Middle frontal gyrus (tissue), 1 donor: Measurements from ENCODE around the gene ZCCHC17.
"Not testable (repeated sequence)": the region's sequence is repeated elsewhere in the genome, so short reads cannot be mapped to it uniquely, and the experiment has no call there.

Experiments used
- DNase-seq: peaks from one replicate; pipeline ENCODE4 v3.0.0-alpha.2; 2015; ENCODE audit warnings: low spot score; ENCODE audit errors: extremely low spot score

The ZCCHC17 gene

GRCh38 chr1:31368611-31369107, 71.8 kb downstream of the ZCCHC17 start:
- DNase-seq: no peak

- DNase-seq: no peak
Observed at GRCh38 chr1:31370021-31370420, 73.2 kb downstream of the ZCCHC17 start.

- no peak for DNase-seq
Observed at GRCh38 chr1:31370565-31370964, 73.7 kb downstream of the ZCCHC17 start.

GRCh38 chr1:31371121-31371959, 74.5 kb downstream of the ZCCHC17 start:
- no peak for DNase-seq

- no peak for DNase-seq
Observed at GRCh38 chr1:31372051-31372450, 75.2 kb downstream of the ZCCHC17 start.

GRCh38 chr1:31372751-31373055, 75.9 kb downstream of the ZCCHC17 start:
- no peak for DNase-seq

- no peak for DNase-seq
Observed at GRCh38 chr1:31373056-31373896, 76.4 kb downstream of the ZCCHC17 start, which contains the start of gene FABP3. FABP3 (minus strand) TSS chr1:31373076; CDS start chr1:31373014, 62 bp downstream.

- no peak for DNase-seq
Observed at GRCh38 chr1:31373897-31374486, 77.2 kb downstream of the ZCCHC17 start.

GRCh38 chr1:31374511-31375196, 77.8 kb downstream of the ZCCHC17 start:
- no peak for DNase-seq

GRCh38 chr1:31376375-31377134, 79.7 kb downstream of the ZCCHC17 start:
- DNase-seq: peak; percentile 83

- DNase-seq: no peak
Observed at GRCh38 chr1:31377364-31377863, 80.6 kb downstream of the ZCCHC17 start.

GRCh38 chr1:31378001-31378400, 81.2 kb downstream of the ZCCHC17 start:
- no peak for DNase-seq

GRCh38 chr1:31380181-31380580, 83.3 kb downstream of the ZCCHC17 start:
- no peak for DNase-seq

- no peak for DNase-seq
Observed at GRCh38 chr1:31381394-31382294, 84.8 kb downstream of the ZCCHC17 start.

GRCh38 chr1:31382379-31382989, 85.7 kb downstream of the ZCCHC17 start:
- DNase-seq: no peak

GRCh38 chr1:31383967-31384366, 87.1 kb downstream of the ZCCHC17 start:
- no peak for DNase-seq

- DNase-seq: not testable (repeated sequence)
Observed at GRCh38 chr1:31386576-31387243, 89.9 kb downstream of the ZCCHC17 start.

- no peak for DNase-seq
Observed at GRCh38 chr1:31387612-31388011, 90.8 kb downstream of the ZCCHC17 start.
